ENCODE data around the gene AGBL4.

AGBL4 gene

DNA sequence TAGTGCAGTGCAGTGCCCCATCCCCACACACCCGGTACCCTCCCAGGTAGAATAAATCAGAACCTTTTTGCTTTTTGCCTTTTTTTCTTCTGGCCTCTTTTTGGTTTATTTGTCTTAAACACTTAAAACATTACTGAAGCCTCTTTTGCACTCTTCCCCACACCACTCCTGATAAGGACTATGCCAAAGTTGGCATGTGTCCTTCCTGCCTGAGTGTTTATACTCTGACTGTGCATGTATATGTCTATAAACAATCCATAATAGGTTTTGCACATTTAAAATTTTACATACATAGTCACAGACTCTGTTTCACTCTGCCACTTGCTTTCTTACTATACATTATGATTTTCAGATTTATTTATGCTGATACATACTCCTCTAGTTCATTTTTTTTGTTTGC lies 1306.7 kb downstream of the AGBL4 start:
- no peak for TF ChIP-seq CTCF (IDR thresholded peaks at IDR 0.05; ENCODE audit: low read depth, low read length, missing control alignments)
- H3K4me3 ChIP-seq (replicated peaks; ENCODE audit: low read depth, low read length), result no peak overlapping the region

GRCh38 chr1:48715921-48716320 lies 1307.8 kb downstream of the AGBL4 start:
- no peak for TF ChIP-seq CTCF (IDR thresholded peaks at IDR 0.05; ENCODE audit: low read depth, low read length, missing control alignments)
- DNase-seq (ENCODE audit: extremely low read depth, low read depth), result no peak
- H3K4me3 ChIP-seq (replicated peaks; ENCODE audit: low read depth, low read length), result no peak overlapping the region

More for the DNA sequence above, 1306.7 kb downstream of the AGBL4 start:
- DNase-seq (ENCODE audit: extremely low read depth, low read depth), result no peak

DNA sequence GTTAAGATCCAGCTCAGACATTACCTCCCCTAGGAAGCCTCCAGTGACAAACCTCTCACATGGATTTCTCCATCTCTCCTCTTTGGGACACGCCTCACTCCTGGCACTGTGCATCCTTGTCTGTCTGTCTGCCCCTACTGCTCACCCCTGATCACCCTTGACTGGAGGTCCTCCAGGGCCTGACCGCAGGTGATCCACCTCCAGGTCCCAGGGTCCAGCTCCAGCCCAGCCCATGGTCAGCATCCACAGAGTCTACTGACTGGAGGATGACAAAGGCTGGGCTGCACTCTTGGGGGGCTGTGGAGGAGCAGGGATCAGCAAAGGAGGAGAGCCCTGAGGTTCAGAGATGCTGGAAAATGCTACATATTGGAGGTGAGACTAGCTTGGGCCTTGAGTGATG lies 1312.8 kb downstream of the AGBL4 start:
- no peak overlapping the region for H3K4me3 ChIP-seq (replicated peaks; ENCODE audit: low read depth, low read length)
- no peak for DNase-seq (ENCODE audit: extremely low read depth, low read depth)

GRCh38 chr1:48710318-48710717 lies 1313.4 kb downstream of the AGBL4 start:
- no peak for DNase-seq (ENCODE audit: extremely low read depth, low read depth)
- H3K4me3 ChIP-seq (replicated peaks; ENCODE audit: low read depth, low read length), result no peak overlapping the region
- TF ChIP-seq CTCF (IDR thresholded peaks at IDR 0.05; ENCODE audit: low read depth, low read length, missing control alignments), result no peak

More for the DNA sequence above, 1312.8 kb downstream of the AGBL4 start:
- no peak for TF ChIP-seq CTCF (IDR thresholded peaks at IDR 0.05; ENCODE audit: low read depth, low read length, missing control alignments)

GRCh38 chr1:48704736-48705135 lies 1319.0 kb downstream of the AGBL4 start:
- DNase-seq (ENCODE audit: extremely low read depth, low read depth), result no peak
- TF ChIP-seq CTCF (IDR thresholded peaks at IDR 0.05; ENCODE audit: low read depth, low read length, missing control alignments), result no peak
- H3K4me3 ChIP-seq (replicated peaks; ENCODE audit: low read depth, low read length), result no peak overlapping the region

DNA sequence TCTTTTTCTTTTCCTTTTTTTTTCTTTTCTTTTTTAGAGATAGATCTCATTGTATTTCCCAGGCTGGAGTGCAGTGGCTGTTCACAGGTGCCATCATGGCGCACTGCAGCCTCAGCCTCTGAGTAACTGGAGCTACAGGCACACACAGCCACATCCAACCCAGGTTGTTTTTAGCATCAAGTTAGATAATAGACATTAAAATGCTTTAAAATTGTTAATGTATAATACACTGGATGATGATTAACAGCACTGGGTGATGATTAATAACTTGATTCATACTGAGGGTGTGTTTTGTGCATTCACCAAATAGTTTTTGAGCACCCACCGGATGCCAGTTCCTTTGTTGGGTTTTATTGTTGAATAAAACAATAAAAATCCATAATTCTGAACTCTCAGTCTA lies 1322.3 kb downstream of the AGBL4 start:
- no peak for TF ChIP-seq CTCF (IDR thresholded peaks at IDR 0.05; ENCODE audit: low read depth, low read length, missing control alignments)
- no peak for DNase-seq (ENCODE audit: extremely low read depth, low read depth)
- no peak overlapping the region for H3K4me3 ChIP-seq (replicated peaks; ENCODE audit: low read depth, low read length)

DNA sequence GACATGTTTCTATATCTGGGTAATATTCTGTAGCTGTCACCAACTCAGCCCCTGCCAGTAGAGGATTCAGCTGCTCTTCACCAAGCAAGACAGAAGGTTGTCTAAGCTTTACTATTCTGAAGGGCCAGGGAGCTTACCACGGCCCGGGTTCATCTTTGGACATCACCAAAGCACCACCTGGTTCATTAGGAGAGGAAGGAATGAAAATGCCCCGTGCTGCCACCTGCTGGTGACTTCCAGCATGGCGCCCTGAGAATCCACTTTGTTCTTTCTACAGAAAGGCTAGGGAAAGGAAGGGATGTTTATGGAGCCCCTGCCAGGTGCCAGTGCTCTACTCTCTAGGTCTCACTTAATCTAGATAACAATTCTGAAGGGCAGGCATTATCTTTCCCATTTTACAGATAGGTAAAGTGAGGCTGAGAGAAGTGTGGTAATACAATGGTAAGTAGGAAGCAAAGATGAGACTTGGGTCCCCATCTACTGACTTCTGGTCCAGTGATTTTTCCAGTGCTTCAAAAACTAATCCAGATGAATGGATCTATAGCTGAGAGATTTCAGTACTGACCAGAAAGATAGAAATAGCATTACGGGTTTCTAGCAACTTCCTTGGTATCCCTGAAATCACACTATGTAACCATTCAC lies 1326.6 kb downstream of the AGBL4 start:
- peak; percentile 10 for DNase-seq (ENCODE audit: extremely low read depth, low read depth)
- TF ChIP-seq CTCF (IDR thresholded peaks at IDR 0.05; ENCODE audit: low read depth, low read length, missing control alignments), result peak; percentile 94
- no peak overlapping the region for H3K4me3 ChIP-seq (replicated peaks; ENCODE audit: low read depth, low read length)
